AG08396 (cell line): ENCODE data around the gene CELF2.
"Not testable (repeated sequence)": the region's sequence is repeated elsewhere in the genome, so short reads cannot be mapped to it uniquely, and the experiment has no call there.

Experiments
- DNase-seq: peaks from one replicate; pipeline ENCODE4 v3.0.0; 2012; ENCODE audit warnings: low spot score, mixed read lengths

CELF2 gene

GRCh38 chr10:11096422-11096821, 78.8 kb downstream of the CELF2 start:
- no peak for DNase-seq

GRCh38 chr10:11097686-11098085, 80.0 kb downstream of the CELF2 start:
- DNase-seq = no peak

GRCh38 chr10:11098666-11099065, 81.0 kb downstream of the CELF2 start:
- DNase-seq = no peak

GRCh38 chr10:11104772-11105675, 87.4 kb downstream of the CELF2 start:
- DNase-seq = no peak

- DNase-seq = no peak
Measured at GRCh38 chr10:11105676-11106004, 88.0 kb downstream of the CELF2 start.

- DNase-seq = no peak
Measured at GRCh38 chr10:11106621-11107374, 89.1 kb downstream of the CELF2 start.

- DNase-seq = no peak
Measured at GRCh38 chr10:11107948-11108347, 90.3 kb downstream of the CELF2 start.

GRCh38 chr10:11108356-11108755, 90.7 kb downstream of the CELF2 start:
- no peak for DNase-seq

GRCh38 chr10:11109590-11109989, 91.9 kb downstream of the CELF2 start:
- no peak for DNase-seq

- DNase-seq = no peak
Measured at GRCh38 chr10:11110539-11110938, 92.9 kb downstream of the CELF2 start.

- no peak for DNase-seq
Measured at GRCh38 chr10:11111490-11111889, 93.8 kb downstream of the CELF2 start.

GRCh38 chr10:11112718-11113117, 95.0 kb downstream of the CELF2 start:
- DNase-seq = no peak

GRCh38 chr10:11113156-11113555, 95.5 kb downstream of the CELF2 start:
- no peak for DNase-seq

GRCh38 chr10:11114269-11114668, 96.6 kb downstream of the CELF2 start:
- DNase-seq = no peak

- DNase-seq = no peak
Measured at GRCh38 chr10:11115337-11115736, 97.7 kb downstream of the CELF2 start.

- DNase-seq = no peak
Measured at GRCh38 chr10:11116361-11116760, 98.7 kb downstream of the CELF2 start.

- no peak for DNase-seq
Measured at GRCh38 chr10:11116817-11117216, 99.1 kb downstream of the CELF2 start.

GRCh38 chr10:11118686-11119085, 101.0 kb downstream of the CELF2 start:
- DNase-seq = no peak

- no peak for DNase-seq
Measured at GRCh38 chr10:11119843-11120242, 102.2 kb downstream of the CELF2 start.

GRCh38 chr10:11120711-11121110, 103.0 kb downstream of the CELF2 start:
- DNase-seq = no peak

- not testable (repeated sequence) for DNase-seq
Measured at GRCh38 chr10:11123892-11124291, 106.2 kb downstream of the CELF2 start.

GRCh38 chr10:11125004-11125403, 107.3 kb downstream of the CELF2 start:
- DNase-seq = no peak

GRCh38 chr10:11127017-11127416, 109.3 kb downstream of the CELF2 start:
- DNase-seq = not testable (repeated sequence)
